ENCODE results near the gene GOLGA8K.
"Not testable (repeated sequence)": the region's sequence is repeated elsewhere in the genome, so short reads cannot be mapped to it uniquely, and the experiment has no call there.

GOLGA8K gene, protein sequence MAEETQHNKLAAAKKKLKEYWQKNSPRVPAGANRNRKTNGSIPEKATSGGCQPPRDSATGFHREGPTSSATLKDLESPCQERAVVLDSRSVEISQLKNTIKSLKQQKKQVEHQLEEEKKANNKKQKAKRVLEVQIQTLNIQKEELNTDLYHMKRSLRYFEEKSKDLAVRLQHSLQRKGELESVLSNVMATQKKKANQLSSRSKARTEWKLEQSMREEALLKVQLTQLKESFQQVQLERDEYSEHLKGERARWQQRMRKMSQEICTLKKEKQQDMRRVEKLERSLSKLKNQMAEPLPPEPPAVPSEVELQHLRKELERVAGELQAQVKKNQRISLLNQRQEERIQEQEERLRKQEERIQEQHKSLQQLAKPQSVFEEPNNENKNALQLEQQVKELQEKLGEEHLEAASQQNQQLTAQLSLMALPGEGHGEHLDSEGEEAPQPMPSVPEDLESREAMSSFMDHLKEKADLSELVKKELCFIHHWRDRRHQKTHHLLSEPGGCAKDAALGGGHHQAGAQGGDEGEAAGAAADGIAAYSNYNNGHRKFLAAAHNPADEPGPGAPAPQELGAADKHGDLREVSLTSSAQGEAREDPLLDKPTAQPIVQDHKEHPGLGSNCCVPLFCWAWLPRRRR

DNA sequence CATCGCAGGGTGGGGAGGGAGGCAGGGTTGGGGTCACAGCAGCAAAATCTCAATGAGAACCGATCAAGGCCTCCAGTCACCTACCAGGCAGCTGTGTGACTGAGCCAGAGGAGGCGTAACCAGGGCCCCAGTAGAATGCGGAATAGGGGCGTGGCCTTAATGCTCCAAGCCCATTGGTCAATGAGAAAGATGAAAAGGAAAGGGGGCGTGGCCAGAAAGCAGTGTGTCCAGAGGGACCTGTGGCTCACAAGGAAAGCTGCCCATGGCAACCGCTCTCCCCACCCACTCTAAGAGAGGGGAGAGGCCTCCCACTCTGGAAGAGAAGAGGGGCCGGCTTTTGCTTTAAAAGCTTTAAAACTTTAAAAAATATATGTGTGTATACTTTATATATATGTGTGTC, at the start of gene GOLGA8K:
TSS of gene GOLGA8K (minus strand) at position 101 of the 400 bp plus-strand sequence. CDS start at position 3, 98 bp downstream.
- H3K4me3 Mint-ChIP-seq; H3K27ac Mint-ChIP-seq; H3K4me1 Mint-ChIP-seq; H3K27me3 Mint-ChIP-seq (ENCODE audit: low read depth); H3K9me3 Mint-ChIP-seq; H3K36me3 Mint-ChIP-seq (ENCODE audit: low read depth): not testable (repeated sequence)

DNA sequence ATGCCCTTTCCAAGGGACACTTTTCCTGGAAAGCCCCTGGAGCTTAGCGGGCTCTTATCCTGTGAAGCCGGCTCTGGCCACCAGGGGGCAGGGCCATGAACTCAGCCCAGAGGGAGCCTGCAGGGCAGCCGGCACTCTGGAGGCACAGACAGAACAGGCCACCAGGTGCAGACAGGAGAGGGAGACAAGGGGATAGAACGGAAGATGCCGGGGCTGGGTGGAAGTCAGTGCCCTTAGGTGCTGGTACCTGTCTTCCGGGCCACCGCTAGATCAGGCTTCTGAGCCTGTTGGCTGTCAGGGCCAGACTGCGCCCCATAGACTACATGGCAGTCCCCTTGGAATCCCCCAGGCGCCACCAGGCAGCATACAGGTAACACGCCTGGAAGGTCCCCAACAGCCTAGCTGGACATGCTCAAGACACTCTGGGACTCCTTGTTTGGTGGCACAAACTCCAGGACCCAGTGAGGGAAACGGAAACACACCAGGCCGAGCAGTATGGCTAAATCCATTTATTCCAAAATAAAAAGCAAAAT, 37.4 kb upstream of the GOLGA8K start:
- TF ChIP-seq, protein P1, sequence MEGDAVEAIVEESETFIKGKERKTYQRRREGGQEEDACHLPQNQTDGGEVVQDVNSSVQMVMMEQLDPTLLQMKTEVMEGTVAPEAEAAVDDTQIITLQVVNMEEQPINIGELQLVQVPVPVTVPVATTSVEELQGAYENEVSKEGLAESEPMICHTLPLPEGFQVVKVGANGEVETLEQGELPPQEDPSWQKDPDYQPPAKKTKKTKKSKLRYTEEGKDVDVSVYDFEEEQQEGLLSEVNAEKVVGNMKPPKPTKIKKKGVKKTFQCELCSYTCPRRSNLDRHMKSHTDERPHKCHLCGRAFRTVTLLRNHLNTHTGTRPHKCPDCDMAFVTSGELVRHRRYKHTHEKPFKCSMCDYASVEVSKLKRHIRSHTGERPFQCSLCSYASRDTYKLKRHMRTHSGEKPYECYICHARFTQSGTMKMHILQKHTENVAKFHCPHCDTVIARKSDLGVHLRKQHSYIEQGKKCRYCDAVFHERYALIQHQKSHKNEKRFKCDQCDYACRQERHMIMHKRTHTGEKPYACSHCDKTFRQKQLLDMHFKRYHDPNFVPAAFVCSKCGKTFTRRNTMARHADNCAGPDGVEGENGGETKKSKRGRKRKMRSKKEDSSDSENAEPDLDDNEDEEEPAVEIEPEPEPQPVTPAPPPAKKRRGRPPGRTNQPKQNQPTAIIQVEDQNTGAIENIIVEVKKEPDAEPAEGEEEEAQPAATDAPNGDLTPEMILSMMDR (IDR thresholded peaks at IDR 0.05; ENCODE audit: unreplicated experiment in 3 of 3), result peak in 1 of 3 experiments; percentile 14
- H3K9me3 Mint-ChIP-seq, result not testable (repeated sequence)

DNA sequence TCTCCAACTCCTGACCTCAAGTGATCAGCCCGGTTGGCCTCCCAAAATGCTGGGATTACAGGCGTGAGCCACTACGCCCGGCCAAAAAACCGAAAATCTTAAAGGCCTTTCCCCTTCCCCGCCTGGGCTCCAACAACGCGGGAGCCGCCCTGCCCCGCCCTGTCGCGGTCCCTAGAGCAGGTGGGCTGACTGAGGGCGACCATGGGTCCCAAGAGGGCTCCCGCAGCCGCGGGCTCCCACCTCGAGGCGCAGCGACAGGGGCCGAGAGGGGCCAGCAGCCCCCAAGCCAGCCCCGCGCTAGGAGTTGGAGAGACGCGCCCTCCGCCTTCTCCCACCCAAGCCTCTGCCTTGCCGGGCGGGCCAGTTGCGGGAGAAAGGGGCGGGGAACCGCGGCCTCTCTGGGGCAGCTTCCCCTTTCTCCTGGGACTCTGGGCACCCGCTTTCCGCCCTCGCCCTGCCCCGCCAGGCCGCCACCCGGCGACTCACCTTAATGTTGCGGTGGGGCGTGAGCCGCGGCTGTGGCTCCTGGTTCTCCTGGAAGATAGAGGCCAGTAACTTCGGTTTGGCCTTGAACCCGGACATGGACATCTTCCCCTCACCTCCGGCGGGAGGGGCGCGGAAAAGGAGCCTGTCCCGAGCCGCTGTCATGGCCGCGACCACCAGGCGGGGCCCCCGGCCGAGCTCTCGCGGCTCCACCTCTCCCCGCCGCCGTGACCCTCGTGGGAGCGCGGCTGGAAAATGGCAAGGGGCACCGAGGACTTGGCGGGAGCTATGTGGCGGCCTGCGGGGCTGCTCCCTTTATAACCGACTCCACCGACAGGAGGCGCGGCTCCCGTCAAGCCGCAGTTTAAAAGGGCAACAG, 31.2 kb upstream of the GOLGA8K start:
- not testable (repeated sequence) for H3K27me3 Mint-ChIP-seq (ENCODE audit: low read depth); H3K4me1 Mint-ChIP-seq; H3K4me3 Mint-ChIP-seq; H3K9me3 Mint-ChIP-seq; H3K27ac Mint-ChIP-seq; H3K36me3 Mint-ChIP-seq (ENCODE audit: low read depth)

More for the DNA sequence above, 37.4 kb upstream of the GOLGA8K start:
- H3K27ac Mint-ChIP-seq; H3K27me3 Mint-ChIP-seq (ENCODE audit: low read depth); H3K36me3 Mint-ChIP-seq (ENCODE audit: low read depth); H3K4me3 Mint-ChIP-seq; H3K4me1 Mint-ChIP-seq: not testable (repeated sequence)

DNA sequence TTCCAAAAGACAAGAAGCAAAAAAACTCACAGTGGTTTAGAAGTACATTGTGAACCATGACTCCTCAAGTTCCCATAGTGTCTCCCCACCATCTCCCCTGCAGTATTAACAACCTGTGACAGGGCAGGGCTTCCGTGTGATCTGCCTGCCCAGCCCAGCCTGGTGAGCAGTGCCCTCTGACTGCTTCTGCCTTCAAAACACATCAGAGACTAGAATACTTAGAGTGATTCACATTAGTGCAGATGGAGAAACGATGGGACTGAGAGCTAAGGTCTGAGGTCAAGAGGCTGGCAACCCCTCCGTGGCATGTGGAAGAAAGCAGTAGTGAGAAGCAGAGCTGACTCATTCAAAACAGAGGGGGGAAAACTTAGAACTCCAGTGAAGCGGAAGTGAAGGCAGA, 24.5 kb upstream of the GOLGA8K start:
- not testable (repeated sequence) for H3K36me3 Mint-ChIP-seq (ENCODE audit: low read depth); H3K9me3 Mint-ChIP-seq; H3K27ac Mint-ChIP-seq

DNA sequence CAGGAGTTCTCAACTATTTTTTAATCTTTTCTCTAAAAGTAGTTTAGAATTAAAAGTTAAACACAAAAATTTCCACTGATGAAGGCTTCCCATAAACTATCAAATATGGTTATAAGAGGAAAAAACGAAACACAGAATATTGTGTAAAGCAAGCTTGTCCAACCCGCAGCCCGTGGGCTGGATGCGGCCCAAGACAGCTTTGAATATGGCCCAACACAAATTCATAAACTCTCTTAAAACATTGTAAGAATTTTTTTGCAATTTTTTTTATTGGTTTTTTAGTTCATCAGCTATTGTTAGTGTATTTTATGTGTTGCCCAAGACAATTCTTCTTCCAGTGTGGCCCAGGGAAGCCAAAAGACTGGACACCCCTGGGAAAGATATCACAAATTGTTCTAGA, 23.4 kb upstream of the GOLGA8K start:
- H3K27ac Mint-ChIP-seq, result not testable (repeated sequence)

More for the DNA sequence above, 24.5 kb upstream of the GOLGA8K start:
- H3K27me3 Mint-ChIP-seq (ENCODE audit: low read depth); H3K4me3 Mint-ChIP-seq; H3K4me1 Mint-ChIP-seq: not testable (repeated sequence)

DNA sequence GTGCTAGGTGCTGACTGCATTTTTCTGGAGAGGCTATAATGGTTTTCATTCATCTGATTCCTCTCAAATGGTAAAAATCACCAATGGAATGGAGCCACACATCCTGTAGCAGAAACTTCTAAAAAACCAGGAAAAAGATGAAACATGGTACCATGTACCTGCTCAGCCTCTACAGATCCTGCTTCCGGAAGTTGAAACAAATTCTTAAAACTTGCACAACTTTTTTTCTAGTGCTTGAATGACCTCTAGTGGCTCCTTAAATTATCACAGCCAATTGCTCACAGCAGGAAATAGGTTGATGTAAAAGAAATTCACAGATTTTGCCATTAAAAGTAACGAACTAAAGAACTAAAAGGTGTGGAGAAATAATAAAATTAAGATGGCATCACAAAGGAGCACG, 4.8 kb upstream of the GOLGA8K start:
- not testable (repeated sequence) for H3K27me3 Mint-ChIP-seq (ENCODE audit: low read depth); H3K36me3 Mint-ChIP-seq (ENCODE audit: low read depth); H3K9me3 Mint-ChIP-seq; H3K4me1 Mint-ChIP-seq; H3K27ac Mint-ChIP-seq; H3K4me3 Mint-ChIP-seq
- TF ChIP-seq, protein P1 (IDR thresholded peaks at IDR 0.05; ENCODE audit: unreplicated experiment in 3 of 3), result peak; percentile 33 to 38 (median 37)

More for the DNA sequence above, 23.4 kb upstream of the GOLGA8K start:
- H3K4me1 Mint-ChIP-seq; H3K9me3 Mint-ChIP-seq; H3K27me3 Mint-ChIP-seq (ENCODE audit: low read depth); H3K4me3 Mint-ChIP-seq; H3K36me3 Mint-ChIP-seq (ENCODE audit: low read depth): not testable (repeated sequence)

DNA sequence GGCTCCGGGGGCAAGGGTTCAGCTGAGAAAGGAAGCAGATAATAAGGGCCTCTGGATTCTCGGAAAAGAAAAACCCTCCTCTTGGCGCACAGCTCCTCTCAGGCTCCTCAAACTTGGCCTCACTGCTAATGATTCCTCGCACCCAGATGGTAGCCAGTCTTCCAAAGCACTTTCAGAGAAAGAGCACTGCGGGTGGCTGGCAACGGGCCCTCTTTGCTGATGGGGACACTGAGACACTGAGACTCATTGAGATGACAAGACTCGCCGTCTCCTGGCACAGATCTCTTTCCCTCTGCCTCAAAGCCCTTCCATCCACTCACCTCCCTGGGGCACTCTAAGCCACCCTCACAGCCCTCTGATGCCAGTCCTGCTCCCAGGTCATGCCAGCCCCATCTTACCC, 6.6 kb downstream of the GOLGA8K start:
- H3K27me3 Mint-ChIP-seq (ENCODE audit: low read depth); H3K4me3 Mint-ChIP-seq; H3K4me1 Mint-ChIP-seq; H3K9me3 Mint-ChIP-seq; H3K36me3 Mint-ChIP-seq (ENCODE audit: low read depth); H3K27ac Mint-ChIP-seq: not testable (repeated sequence)

DNA sequence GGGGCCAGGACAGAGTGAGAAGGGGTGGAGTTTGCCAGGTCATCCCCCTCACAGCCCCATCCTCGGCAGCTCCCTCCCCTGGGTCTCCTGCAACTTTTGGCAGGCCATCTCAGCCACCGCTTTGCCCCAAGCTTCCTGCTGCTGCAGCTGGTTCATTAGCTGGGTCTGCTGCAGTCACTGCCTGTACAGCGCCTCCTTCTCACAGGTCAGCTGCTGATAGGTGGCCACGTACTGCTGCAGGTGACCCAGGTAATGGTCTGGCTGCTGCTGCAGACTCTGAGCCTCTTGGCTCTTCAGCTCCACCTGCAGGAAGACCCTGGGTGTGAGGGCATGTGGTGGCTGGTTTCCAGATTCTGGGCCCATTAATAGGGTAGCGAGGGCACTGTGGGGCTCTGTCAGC, 8.3 kb downstream of the GOLGA8K start:
- not testable (repeated sequence) for H3K9me3 Mint-ChIP-seq; H3K27ac Mint-ChIP-seq; H3K36me3 Mint-ChIP-seq (ENCODE audit: low read depth); H3K4me1 Mint-ChIP-seq; H3K27me3 Mint-ChIP-seq (ENCODE audit: low read depth); H3K4me3 Mint-ChIP-seq

DNA sequence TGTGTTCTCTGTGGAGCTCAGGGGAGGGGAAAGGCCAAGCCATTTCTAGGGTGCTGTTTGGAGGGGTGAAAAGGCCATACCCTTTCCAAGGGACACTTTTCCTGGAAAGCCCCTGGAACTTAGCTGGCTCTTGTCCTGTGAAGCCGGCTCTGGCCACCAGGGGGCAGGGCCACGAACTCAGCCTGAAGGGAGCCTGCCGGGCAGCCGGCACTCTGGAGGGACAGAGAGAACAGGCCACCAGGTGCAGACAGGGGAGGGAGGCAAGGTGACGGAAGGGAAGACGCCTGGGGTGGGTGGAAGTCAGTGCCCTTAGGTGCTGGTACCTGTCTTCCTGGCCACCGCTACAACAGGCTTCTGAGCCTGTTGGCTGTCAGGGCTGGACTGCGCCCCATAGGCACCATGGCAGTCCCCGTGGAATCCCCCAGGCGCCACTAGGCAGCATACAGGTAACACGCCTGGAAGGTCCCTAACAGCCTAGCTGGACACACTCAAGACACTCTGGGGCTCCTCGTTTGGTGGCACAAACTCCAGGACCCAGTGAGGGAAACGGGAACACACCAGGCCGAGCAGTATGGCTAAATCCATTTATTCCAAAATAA, 14.9 kb downstream of the GOLGA8K start:
- H3K4me1 Mint-ChIP-seq, H3K9me3 Mint-ChIP-seq: not testable (repeated sequence)

DNA sequence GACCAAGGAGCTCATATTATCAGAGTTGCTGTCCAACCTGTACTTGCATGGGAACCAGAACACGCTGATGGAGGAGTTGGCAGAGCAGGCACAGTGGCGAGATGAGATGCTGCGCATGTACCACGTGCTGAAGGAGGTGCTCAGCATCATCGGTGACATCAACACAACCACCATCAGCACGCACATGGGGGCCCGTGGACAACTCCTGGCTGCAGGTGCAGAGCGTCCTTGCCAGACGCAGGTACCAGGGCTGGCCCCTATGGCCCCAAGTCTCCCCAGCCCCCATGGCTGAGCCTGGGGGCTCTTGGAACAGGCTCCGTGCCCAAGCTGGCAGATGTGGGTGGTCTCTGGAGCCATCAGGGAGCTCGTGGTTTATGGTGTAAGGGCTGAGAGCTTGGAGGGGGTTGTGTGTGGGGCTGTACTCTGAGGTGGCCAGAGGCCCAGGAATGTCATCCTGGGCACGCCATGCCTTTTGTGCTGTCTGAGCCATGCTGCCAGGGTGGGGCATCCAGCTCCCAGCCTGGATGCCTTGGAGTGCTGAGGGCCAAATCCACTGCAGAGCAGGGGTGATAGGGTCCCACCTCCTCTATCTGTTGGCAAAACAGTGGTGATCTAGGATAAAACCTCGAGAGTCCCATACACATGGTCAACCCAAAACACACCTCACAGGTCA, 17.1 kb downstream of the GOLGA8K start:
- not testable (repeated sequence) for H3K4me3 Mint-ChIP-seq; H3K27me3 Mint-ChIP-seq (ENCODE audit: low read depth); H3K4me1 Mint-ChIP-seq; H3K27ac Mint-ChIP-seq; H3K36me3 Mint-ChIP-seq (ENCODE audit: low read depth); H3K9me3 Mint-ChIP-seq

More for the DNA sequence above, 14.9 kb downstream of the GOLGA8K start:
- H3K4me3 Mint-ChIP-seq; H3K36me3 Mint-ChIP-seq (ENCODE audit: low read depth); H3K27ac Mint-ChIP-seq; H3K27me3 Mint-ChIP-seq (ENCODE audit: low read depth): not testable (repeated sequence)

DNA sequence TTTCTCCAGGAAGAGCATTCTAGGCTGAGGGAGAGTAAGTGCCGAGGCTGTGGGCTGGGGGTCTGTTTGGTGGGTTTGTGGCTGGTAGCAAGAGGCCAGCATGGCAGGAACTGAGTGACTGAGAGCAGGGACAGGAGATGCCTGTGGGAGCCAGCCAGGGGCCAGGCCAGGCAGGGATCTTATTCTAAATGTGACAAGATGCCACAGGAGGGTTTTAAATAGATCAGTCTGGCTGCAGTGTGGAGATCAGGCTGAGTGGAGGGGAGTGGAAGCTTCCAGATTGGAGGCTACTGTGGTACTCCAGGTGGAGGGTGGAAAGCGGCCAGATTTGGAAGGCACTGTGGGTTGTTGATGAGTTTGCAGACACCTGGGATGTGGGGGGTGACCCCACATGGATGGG, 28.9 kb downstream of the GOLGA8K start:
- H3K27ac Mint-ChIP-seq; H3K4me1 Mint-ChIP-seq; H3K36me3 Mint-ChIP-seq (ENCODE audit: low read depth); H3K4me3 Mint-ChIP-seq; H3K9me3 Mint-ChIP-seq; H3K27me3 Mint-ChIP-seq (ENCODE audit: low read depth): not testable (repeated sequence)

DNA sequence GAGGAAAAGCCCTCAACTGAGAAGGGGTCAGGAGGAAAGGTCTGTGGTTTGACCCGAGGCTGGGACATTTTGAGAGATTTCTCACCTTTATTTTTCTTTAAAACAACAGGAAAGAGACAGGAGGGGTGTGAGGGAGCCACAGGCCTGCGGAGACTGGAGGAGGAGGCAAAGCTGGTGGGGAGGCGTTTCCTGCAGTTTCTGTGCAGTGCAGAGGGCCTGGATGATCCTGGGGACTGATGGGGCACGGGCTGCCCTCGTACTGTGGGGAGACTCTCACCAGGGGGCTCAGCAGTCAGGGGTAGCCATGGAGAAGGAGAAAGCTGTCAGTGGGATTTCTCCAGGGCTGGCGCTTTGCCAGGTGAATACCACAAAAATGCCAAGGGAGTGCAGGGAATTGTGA, 29.4 kb downstream of the GOLGA8K start:
- H3K27ac Mint-ChIP-seq; H3K36me3 Mint-ChIP-seq (ENCODE audit: low read depth); H3K4me3 Mint-ChIP-seq; H3K9me3 Mint-ChIP-seq; H3K4me1 Mint-ChIP-seq; H3K27me3 Mint-ChIP-seq (ENCODE audit: low read depth): not testable (repeated sequence)

Measured in nephron (organoid).